ENCODE results near the gene BIN1.

- TF ChIP-seq TAF1 (IDR thresholded peaks at IDR 0.05; ENCODE audit: borderline replicate concordance, insufficient read depth, low read length) = no peak
- TF ChIP-seq SIN3A (IDR thresholded peaks at IDR 0.05; ENCODE audit: borderline replicate concordance, insufficient read depth, low read length) = no peak
- TF ChIP-seq POLR2AphosphoS5 (IDR thresholded peaks at IDR 0.05; ENCODE audit: low read depth, low read length) = no peak
- no peak for TF ChIP-seq FOXP2 (optimal IDR thresholded peaks at IDR 0.05; ENCODE audit: borderline replicate concordance, extremely low read depth, extremely low read length, insufficient read depth)
- TF ChIP-seq REST (IDR thresholded peaks at IDR 0.05; ENCODE audit: insufficient read depth in 1 of 2, low read depth in 2 of 2, low read length in 2 of 2) = no peak
Measured at GRCh38 chr2:127054996-127055785, 51.8 kb downstream of the BIN1 start.

All from PFSK-1 (cell line).